Fibroblast of skin of back (primary cell): ENCODE measurements around the gene EAF1.

Experiments used
- DNase-seq: peaks from one replicate; pipeline ENCODE4 v3.0.0-alpha.2; 2013

EAF1 gene

GRCh38 chr3:15486020-15486419 is 58.6 kb downstream of the EAF1 start:
- DNase-seq, result no peak

GRCh38 chr3:15486979-15487378 is 59.6 kb downstream of the EAF1 start:
- no peak for DNase-seq

- DNase-seq, result no peak
These were observed 60.6 kb downstream of the EAF1 start for GRCh38 chr3:15488002-15488401.

- no peak for DNase-seq
These were observed 62.8 kb downstream of the EAF1 start for GRCh38 chr3:15490158-15490557.

GRCh38 chr3:15491143-15491542 is 63.7 kb downstream of the EAF1 start:
- no peak for DNase-seq
